Inflammatory macrophage treated with lipopolysaccharide for 4 hours (primary cell): ENCODE measurements around the gene ZNF521.

Experiments used
- DNase-seq: peaks from one replicate; pipeline ENCODE4 v3.0.0-alpha.2; 2020

Gene ZNF521

DNA sequence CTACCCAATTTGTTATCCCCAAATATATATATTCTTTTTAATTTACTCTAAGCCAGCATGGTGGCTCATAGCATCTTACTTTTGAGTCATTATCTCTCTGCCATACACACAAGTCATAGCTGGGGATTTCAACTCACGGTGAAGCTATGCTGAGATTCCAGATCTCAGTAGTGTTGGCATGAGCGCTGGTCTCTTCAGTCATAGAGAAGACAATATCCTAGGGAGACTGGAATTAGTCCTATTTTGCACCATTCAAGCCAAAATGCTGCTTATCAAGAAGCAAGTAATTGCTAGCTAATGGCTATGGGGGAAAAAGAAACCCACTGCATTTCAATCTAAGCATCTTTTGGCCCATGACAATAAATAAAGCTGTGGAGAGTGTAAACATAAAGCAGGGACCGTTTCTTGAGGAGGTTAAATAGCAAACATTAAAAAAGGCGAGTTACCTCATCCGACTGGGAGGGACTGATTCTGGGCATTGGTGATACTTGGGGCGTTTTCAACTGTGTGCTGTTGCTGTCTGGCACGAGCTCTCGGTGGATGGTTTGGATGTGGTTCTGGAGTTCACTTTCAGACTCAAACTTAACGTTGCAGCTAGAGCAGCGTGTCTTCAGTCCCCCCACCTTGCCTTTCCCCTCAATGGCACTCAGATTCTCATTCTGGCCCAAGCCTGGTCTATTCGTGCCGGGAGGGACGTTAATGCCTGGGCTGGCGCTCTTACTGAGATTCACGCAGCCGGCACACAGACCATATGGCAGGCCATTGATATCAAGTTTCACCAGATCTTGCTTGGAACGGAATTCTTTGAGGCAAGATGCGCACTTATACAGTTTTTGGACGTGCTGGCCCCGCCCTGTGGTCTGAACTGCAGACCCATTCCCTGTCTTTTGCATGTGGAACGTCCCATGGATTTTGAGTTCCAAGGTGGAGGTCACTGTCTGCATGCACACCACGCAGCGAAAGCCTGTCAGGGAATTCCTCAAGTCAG is 127.8 kb downstream of the ZNF521 start:
- DNase-seq, result no peak

DNA sequence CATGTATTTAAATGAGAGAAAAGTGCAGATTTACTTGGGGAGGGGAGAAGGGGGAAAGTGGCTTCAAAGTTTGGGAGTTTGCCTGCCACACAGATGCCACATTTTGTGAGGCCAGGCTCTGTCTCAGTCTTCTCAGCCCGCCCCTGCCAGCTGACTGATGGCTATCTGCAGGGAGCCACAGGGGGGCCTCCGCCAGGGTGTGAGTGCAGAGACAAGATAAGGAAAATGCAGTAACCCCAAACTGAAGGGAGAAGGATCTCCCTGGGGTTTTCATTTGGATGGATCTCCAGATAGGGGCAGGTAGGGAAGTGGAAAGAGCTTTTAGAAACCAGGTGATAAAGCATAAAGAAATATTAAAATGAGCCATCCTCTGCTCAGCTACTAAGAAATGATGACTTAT is 128.8 kb downstream of the ZNF521 start:
- no peak for DNase-seq

DNA sequence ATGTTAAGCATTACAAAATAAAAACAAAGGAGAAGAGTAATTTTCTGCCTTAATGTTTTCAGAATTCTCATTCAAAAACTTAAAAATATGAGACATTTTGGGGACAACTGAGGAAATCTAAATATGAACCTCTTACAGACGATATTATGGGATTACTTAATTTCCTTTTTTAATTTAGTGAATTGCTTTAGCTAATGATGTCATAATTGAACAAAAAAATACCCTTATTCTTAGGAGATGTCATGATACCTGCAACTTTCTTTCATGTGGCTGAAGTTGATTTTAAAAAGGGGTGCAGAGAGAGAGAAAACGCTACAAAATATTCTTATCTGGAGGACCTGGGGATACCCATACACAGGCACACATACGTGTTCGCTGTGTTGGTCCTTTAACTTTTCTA is 129.3 kb downstream of the ZNF521 start:
- DNase-seq, result no peak

DNA sequence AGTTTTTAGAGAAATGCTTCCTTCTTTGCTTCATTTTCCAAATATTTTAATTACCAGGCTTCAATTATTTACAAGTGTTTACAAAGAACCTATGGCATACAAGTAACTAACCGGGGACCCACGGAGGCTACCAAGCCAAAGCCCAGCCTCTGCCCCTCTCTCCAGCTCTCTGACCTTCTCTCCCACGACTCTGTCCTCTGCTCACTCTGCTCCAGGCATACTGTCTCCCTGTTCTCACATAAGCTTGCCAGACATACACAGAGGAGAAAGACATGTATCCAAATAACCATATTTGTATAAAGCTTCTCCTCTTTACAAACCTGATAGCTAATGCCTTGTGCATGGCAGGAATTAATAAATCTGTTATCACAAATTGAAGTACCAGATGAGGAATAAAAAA is 141.3 kb downstream of the ZNF521 start:
- no peak for DNase-seq

DNA sequence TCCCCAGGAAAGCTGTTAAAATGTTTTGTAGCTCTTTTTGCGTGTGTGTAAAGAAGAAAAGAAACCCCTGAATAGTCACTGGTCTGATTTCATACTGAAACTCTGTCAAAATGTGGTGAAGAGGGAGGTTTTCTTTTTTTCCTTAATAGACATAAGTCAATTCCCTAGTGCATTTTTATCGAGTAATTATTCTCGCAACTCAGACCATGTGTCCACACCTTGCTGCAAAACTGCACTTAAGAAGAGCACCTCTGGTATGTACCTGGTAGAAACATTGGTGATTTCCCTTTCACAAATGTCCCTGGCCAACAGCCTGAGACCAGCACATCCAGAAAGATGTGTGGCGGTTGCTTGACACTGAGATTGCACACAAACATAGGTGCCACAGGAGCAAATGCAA is 159.9 kb downstream of the ZNF521 start:
- no peak for DNase-seq

DNA sequence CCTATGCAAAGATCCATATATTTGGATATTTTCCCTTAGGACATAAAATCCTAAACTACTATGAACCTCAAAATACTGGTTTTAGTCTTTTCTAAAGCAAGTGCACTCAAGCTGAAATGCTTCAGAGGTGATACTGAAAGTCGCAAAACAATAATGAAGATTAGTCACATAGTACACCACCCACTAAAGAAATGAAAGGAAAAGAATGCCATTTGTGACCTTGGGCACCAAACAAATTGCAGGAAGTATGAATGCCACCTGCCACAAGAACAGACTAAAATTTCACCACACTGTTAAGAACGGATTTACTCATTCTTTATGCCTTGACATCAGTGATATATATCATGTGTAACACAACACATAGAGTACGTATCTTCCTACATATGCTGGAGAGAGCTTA is 161.5 kb downstream of the ZNF521 start:
- DNase-seq, result no peak

DNA sequence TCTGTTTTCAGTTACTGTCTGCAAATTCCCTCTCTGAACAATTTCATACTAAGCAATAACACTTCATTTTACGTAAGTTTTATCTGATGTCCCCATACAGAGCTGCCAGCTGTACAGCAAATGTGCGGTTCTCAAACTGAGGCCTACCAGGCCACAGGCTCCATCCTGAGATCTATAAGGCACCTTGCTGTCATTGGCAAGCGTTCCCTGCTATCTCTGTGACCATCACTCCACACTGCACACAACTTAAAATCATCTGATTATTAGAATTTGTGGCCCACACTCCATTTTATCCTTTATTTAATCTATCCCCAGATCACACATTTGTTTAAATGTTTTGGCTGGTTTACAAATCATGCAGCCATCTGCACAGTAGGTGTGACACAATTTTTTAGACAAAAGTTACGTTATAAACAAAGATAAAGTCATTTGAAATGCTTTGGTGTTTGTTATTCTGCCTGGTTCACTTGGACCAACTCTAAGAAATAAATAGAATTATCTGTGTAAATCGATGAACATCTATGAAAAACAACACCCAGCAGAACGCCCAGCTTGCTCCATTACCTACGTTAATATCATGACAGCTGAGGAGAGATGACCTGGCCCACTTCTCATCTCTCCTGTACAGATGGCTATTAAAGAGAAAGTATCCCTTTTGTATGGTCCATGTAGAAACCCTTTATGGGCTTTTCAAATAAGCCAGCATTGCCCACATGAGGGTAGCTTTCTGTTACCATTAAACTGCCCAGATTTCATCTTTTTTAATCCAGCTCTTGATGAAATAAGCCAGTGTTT is 162.4 kb downstream of the ZNF521 start:
- DNase-seq, result no peak

DNA sequence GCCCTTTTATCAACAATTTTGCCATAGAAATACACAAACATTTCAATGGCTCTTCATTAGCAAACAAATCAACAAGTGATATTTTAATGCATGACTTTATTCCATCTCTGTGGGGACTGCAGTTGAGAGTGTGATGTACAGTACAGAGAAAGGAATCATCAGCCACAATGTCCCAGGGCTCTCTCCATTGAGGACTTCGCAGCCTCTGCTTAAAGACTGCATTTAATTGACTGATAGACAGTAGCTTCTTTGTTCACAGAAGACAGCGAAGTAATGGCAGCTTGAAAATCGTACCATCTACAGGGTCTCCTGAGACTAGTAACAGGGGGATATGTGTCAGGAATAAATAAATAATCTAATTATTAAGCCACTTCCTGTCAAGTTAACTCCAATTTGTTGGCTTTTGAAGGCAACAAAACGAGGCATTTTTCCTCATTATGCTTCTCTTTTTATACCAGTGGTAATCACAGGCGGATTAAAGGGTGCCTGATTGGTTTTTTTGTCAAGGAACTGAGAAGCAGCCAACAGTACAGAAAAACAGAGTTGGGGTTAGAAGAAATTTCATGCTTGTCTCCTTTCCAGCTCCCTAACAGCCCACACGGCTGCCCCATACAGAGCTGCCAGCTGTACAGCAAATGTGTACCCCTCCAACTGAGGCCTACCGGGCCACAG is 164.3 kb downstream of the ZNF521 start:
- DNase-seq, result no peak

DNA sequence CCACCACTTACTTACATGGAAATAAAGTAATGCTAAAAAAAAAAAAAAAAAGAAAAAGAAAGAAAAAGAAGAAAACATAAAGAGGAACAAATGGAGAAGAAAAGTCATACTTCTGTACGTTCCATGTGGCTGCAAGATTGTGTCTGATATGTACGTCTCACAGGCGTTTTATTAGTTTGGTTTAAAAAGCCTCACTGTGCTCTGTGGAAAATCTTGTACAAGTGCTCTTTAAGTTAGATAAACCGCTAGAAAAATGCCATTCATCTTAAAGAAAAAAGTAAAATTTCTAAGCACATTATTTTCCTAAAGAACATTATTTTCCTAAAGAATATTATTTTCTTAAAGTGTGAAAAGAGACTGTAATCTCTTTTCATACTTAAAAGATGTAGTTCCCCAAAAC is 165.1 kb downstream of the ZNF521 start:
- DNase-seq, result no peak

DNA sequence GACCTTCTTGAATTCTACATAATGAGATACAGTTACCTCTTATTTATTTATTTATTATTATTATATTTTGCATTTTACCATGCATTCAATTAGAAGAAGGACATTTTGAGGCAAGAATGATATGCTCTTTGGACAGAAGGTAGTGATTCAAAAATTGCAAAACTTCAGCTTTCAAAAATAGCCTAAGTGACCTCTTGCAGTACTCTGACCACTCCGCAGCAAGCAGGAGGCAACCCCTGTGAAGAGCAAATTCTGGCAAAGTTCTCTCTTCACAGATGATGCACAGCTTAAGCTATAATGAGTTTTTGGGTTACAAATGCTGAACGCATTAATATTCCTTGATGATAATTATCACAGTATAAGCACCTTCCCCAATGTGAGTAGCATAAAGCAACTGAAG is 170.0 kb downstream of the ZNF521 start:
- DNase-seq, result no peak

DNA sequence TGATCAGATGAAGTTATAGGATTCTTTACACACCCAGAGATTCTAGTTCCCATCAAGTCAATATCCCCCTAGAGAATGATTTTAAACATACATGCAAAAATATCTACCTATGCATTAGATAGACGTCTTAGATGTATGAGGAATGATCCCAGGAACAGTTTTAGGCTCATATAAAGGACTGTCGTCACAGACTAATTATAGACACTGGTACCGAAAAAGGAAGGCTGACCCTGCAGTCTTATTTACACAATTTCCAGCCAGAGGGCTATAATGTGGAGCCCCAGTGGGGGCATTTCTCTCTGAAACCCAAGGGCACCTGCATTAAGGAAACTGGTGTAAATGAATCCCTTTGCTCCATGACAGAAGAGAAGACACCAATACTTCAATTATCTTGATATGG is 170.4 kb downstream of the ZNF521 start:
- DNase-seq, result no peak

DNA sequence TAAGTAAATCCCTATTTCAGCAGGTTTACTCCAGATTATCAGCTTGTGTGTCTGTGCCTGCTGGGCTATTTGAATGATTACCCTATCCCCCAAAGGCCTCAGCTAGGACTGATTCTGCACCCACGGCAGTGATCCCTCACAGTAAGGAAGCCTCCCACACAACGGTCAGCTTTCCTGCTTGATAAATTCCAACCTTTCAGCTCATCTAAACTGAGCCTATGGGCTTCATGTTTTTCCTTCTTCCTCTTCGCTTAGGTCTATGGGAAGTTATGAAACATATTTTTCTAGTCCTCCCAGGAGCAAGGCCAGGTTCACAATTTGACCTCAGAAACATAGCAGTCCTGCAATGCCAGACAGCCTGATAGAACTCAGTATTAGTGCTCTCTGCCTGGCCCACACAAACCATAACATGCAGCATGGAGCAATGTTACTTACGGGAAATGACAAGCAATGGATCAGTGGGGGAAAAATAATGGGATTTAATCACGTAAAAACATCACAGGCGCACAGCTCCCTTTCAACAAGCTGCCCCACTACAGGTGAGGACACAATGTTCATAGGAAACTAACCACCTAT is 170.9 kb downstream of the ZNF521 start:
- DNase-seq, result no peak

DNA sequence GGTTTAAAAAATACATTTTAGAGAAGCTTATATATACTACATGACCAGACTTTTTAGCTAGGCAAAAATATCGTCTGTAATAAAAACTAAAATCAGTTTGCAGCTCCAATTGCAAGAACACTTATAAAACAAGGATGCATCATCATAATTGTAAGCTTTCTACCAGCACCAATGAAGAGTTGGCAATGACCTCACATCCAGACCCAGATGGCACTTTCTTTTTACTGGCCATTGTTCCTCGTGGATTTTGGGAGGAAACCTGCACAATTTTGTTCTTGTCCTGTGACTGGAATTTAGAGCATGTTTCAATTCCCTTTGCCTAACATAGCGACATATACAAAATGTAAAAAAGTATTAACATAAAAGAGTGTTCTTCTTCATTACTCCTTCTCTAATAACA is 174.3 kb downstream of the ZNF521 start:
- DNase-seq, result no peak

DNA sequence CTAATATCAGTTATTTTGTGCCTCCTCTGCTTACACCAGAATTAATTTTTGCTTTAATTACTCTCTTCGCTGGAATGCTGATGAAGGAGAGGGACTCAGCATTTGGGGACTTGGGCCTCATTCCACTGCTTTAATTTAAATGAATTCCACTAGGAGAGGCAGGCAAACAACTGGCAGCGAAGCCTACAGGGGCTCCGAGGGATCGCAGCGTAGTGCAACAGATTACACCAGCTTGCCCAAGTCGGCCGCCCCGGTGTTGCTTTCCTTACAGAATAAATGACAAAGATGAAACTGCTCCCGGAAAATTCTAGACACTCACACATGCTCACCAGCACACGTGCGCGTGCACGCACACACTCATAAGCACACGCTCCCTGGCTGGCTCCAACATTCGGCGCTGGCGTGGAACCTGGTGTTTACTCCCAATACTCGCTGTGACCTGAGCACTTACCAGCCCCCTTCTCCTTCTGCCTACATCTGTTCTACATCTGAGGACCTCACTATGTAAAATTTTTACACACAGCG is 175.4 kb downstream of the ZNF521 start:
- DNase-seq, result no peak

DNA sequence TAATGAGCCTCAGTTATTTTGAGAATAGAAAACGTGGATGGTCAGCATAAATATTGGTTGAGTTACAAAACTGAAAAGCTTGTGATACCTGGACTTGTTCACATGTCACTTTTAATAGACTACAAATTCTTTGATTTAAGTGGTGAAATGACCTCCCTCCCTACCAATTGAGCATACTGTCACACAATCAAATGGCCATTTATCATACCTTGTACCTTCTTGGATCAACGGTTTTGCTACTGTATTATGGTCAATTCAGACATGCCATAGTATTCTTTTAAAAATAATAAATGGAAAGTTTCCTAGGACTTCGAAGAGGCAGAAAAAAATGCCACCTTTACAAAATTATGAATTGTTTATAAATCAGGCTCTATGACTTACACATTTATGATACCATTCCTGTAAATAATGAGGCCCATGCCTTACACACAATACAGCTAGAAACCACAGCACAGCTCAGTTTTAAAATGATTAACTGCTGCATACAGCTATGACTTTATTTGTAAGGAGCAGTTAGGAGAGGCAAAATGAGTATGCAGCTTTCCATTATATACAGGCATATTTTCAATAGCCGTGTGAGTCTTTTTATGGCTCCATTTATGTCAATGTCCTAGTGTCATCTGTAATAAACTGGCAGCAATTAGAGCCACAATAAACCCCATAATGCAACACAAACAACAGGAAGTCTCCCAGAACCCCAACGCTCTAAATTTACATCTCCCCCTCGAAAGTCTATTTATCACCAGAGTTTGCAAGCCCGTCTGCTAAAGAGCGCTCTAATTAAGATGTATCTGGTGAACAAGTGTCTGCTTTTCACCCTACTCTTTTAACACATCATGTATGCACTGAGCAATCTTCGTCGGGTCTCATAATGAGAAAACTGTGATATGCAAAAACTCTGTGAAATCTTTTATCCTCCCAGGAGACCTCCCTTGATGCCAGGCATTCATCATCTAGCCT is 176.1 kb downstream of the ZNF521 start:
- no peak for DNase-seq

DNA sequence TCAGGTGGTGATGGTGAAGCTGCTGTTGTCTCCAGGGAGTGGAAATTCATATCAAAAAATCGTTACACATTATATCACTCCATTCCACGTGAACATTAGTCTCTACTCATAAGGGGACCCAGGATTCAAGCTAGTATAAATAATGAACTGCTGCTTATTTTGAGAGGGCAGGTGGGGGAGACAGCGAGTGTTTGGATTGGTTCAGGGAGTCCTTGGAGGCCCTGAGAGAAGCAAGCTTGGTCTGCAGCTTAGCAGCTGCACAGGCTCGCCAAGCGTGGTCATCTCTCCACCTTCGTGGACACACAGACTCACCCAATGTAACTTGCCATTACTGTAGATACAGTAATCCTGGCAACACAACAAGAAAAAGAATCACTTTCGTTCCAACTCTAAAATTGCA is 177.6 kb downstream of the ZNF521 start:
- no peak for DNase-seq

DNA sequence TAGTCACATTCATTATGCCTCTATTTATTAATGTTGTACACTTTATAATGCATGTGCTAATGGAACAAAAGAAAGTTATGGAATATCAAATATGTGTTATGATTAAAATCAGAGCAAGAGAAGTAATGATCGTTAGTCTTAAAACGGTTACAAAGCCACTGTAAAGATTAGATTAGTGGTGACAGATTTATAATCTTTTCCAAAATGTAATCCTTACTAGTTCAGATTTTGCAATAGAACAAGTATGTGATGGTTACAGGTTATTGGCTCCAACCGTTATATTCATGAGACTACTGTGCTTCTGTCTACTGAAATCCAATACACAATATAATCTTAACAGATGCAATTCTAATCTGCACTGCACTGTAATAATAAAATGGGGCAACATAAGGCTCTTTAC is 180.6 kb downstream of the ZNF521 start:
- DNase-seq, result no peak

DNA sequence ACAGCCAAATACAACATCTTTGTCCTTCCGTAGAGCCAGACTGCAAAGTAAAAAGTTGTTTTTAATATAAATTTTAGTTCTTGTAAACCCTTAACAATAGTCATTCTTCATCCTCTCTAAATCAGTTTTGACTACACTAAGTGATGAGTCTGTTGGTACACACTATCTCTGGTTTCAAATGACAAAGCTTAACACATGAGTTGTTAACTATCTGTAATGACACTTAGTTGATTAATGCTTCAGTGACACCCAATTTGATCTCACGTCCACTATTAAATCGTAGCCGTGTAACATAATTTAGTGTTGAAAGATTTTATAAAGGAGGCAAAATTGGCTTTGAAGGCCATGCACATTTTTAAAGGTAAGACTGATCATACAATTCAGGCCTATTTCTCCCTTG is 181.6 kb downstream of the ZNF521 start:
- DNase-seq, result no peak

DNA sequence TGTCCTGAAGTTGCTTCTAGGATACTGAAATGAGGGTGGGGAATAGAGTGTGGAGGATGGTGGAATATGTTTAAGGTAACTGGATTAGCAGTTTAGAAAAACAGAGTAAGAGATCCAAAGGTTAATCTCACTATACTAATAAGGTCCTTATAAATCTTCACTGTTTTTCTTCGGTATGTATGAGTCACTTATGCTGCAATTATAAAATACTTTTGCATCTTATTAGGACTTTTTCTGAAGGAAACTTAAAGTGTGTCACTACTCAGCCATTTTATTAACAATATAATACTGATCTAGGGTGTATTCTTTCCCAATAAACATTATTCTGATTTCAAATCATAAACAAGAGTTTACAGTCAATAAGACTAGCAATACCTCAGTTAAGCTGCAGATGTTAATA is 182.3 kb downstream of the ZNF521 start:
- no peak for DNase-seq

DNA sequence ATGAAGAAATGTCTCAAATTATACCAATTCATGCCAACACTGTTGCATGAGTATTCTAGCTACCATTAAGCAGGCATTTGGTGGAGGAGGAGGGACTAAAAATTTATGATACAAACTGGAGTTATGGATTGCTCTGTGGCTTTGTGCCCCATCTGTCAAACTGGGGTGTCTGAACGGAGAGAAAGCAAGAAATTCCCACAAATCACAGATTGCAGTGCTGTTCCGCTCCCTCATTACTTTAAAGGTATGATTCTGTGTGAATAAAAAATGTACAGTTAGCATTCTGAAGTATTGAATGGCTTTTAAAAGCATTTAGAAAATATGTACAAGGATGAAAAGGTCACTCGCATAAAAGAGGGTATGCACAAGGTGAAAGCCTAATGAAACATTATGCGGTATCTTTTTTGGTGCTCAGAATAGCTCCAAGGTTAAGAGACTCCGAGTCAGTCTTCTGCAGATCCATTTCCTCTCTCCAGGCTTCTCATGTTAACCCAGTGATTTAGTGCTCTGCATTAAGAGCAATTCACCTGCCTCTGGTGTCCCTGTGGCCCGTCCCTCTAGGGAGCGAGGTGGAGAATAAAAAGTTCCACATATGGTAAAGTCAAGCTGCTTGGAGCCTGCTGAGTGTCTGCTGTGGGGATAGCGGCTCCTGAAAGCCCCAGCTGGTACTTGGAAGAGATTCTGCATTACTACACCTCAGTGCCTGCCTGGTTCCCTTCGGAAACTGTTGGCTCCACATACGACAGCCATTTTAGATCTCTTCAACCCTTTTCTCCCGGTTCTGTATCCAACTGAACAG is 184.2 kb downstream of the ZNF521 start:
- DNase-seq, result no peak

DNA sequence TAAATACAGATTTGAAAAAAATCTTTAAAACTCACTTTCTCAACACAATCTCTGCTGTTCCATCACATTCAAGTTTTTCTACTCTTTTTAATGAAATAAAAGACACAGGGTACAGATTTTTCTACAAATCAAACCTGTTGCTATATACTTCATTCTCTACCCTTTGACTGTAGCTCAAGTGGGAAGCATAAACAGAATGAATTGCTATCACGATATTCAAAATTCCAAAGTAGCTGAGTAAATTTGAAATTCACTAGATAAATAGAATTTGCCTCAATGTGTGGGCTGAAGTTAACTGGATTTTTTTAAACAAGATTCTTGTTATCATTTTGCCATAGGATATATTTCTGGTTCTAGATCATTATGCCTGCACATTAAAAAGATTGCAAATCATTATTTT is 185.9 kb downstream of the ZNF521 start:
- DNase-seq, result no peak
